T-cell (primary cell): ENCODE results near the gene CFAP410. TPM values are rescaled to one million over a fixed set of nuclear protein-coding genes. Genes with fewer than 3 reads are reported as not detected.

Experiments used
- ATAC-seq, 4 experiments: fragments of 200-7000 bp in 3 of 4; fragments of 150-1000 bp in 1 of 4; cut with Tn5 transposase; replicated peaks in 1 of 4; 1 replicate in 3 of 4; 2 replicates in 1 of 4; pipeline ENCODE4 v1.10.0; 2021; ENCODE audit warnings: moderate library complexity in 3 of 4, mild to moderate bottlenecking in 2 of 4, moderate number of reproducible peaks in 1 of 4
- CTCF ChIA-PET, 2 donors: fragments of 300-600 bp; sonication (Branson Sonifier 250); formaldehyde crosslinking; loops; one replicate each; lab custom pipeline; 2022; ENCODE audit warnings: antibody characterized with exemption in 2 of 2; lab: Charles Lee
- POLR2A ChIA-PET, 2 donors: fragments of 300-600 bp; sonication (Branson Sonifier 250); formaldehyde crosslinking; loops; one replicate each; lab custom pipeline; 2022; ENCODE audit warnings: antibody characterized with exemption in 2 of 2; lab: Charles Lee
- DNase-seq, 35 experiments: peaks; one replicate each; pipeline versions ENCODE4 v3.0.0 to v3.0.0-alpha.2; 2013 to 2023
- H3K27ac ChIP-seq: one replicate; pipeline ENCODE4 v1.5.1; 2013; ENCODE audit warnings: low read length
- H3K27me3 ChIP-seq, 2 experiments: replicated peaks in 1 of 2; 1 replicate in 1 of 2; 2 replicates in 1 of 2; pipeline versions ENCODE4 v1.6.1 to v1.7.0; 2013; ENCODE audit warnings: low read length in 1 of 2, mixed read lengths in 1 of 2; ENCODE audit not compliant: control insufficient read depth in 2 of 2, insufficient read depth in 2 of 2; ENCODE audit errors: extremely low read depth in 1 of 2
- H3K36me3 ChIP-seq, 2 donors: 1 replicate in 1 of 2; 2 replicates in 1 of 2; pipeline versions ENCODE4 v1.6.1 to v1.7.0; 2013; ENCODE audit warnings: low read length in 1 of 2; ENCODE audit not compliant: control insufficient read depth in 2 of 2, insufficient read depth in 1 of 2; ENCODE audit errors: extremely low read depth in 1 of 2
- H3K4me1 ChIP-seq, 2 experiments: 1 replicate in 1 of 2; 2 replicates in 1 of 2; pipeline versions ENCODE4 v1.6.1 to v1.7.0; 2013; ENCODE audit warnings: low read length in 2 of 2, mixed read lengths in 1 of 2; ENCODE audit not compliant: insufficient read depth in 2 of 2, control insufficient read depth in 1 of 2; ENCODE audit errors: extremely low read depth in 1 of 2
- H3K4me3 ChIP-seq, 2 donors: 1 replicate in 1 of 2; 2 replicates in 1 of 2; pipeline versions ENCODE4 v1.5.1 to v1.7.0; 2013; ENCODE audit warnings: mild to moderate bottlenecking in 2 of 2, low read length in 1 of 2, moderate library complexity in 1 of 2; ENCODE audit not compliant: control insufficient read depth in 1 of 2; ENCODE audit errors: extremely low read depth in 1 of 2
- H3K9me3 ChIP-seq: 2 replicates; pipeline ENCODE4 v1.7.0; 2013
- H3K27ac Mint-ChIP-seq, 2 donors: one replicate each; pipeline ENCODE4 v1.8.0; 2020 to 2021; ENCODE audit warnings: mild to moderate bottlenecking in 2 of 2, mixed read lengths in 2 of 2
- H3K27me3 Mint-ChIP-seq, 2 donors: one replicate each; pipeline ENCODE4 v1.8.0; 2021 to 2022; ENCODE audit warnings: mixed read lengths in 2 of 2
- H3K36me3 Mint-ChIP-seq: one replicate; pipeline ENCODE4 v1.8.0; 2021; ENCODE audit warnings: mixed read lengths
- H3K4me1 Mint-ChIP-seq, 3 donors: one replicate each; pipeline ENCODE4 v1.8.0; 2020 to 2022; ENCODE audit warnings: mixed read lengths in 3 of 3, mild to moderate bottlenecking in 1 of 3
- H3K4me3 Mint-ChIP-seq, 3 donors: one replicate each; pipeline ENCODE4 v1.8.0; 2020 to 2022; ENCODE audit warnings: mild to moderate bottlenecking in 3 of 3, mixed read lengths in 3 of 3, moderate library complexity in 3 of 3
- H3K9me3 Mint-ChIP-seq, 3 donors: one replicate each; pipeline ENCODE4 v1.8.0; 2020 to 2022; ENCODE audit warnings: mixed read lengths in 3 of 3
- WGBS: methylation state at CpG from one replicate; pipeline ENCODE4 v1.1.5; 2013; ENCODE audit warnings: missing lambda C conversion rate; ENCODE audit not compliant: insufficient coverage; 5-methylcytosine and 5-hydroxymethylcytosine counted together
- total RNA-seq, 35 experiments: library from RNA in 6 of 35; stranded (reverse) in 6 of 35; fragments of 120-200 nt in 1 of 35; gene quantifications; one replicate each; pipeline versions ENCODE4 v1.2.1 to v1.2.4 and lab custom pipeline; 2013 to 2026

The CFAP410 gene
- total RNA-seq, 5 donors from 2014 or later (not counting 1 experiment from before 2014, with no cell fraction given) = 58.8 to 72.1 (median 60.8) TPM

GRCh38 chr21:44299458-44300261 lies 39.5 kb downstream of the CFAP410 start, which contains the start of gene PFKL:
PFKL (plus strand) TSS chr21:44300053; CDS start chr21:44300106, 53 bp downstream.
- ChIA-PET CTCF (no interaction called here), POLR2A (no interaction called here)
- Histone ChIP-seq H3K36me3 (no peaks in the 10 kb centered on the region), H3K27me3 (no peaks in the 10 kb centered on the region), H3K4me3 (peak within 1 kb of the TSS; percentile 55 to 74), H3K9me3 (no peaks in the 10 kb centered on the region), H3K4me1 (peaks cover 15 to 84% of the 10 kb centered on the region in 2 experiments), H3K27ac (peak within 1 kb of the TSS; percentile 55)
- Mint-ChIP-seq H3K36me3 (no peaks in the 10 kb centered on the region), H3K4me1 (peaks cover 57 to 66% (median 58%) of the 10 kb centered on the region in 3 donors), H3K4me3 (peak within 1 kb of the TSS; percentile 83 to 90 (median 85)), H3K27ac (peak within 1 kb of the TSS; percentile 92 to 94), H3K27me3 (no peaks in the 10 kb centered on the region), H3K9me3 (no peaks in the 10 kb centered on the region)
- DNase-seq (peak in 30 of 35 experiments; percentile 10 to 64 (median 36)), ATAC-seq (peak; percentile 68 to 80 (median 76))
- under 1% methylated on average over 78 of the region's 94 CpGs for WGBS

GRCh38 chr21:44299085-44299457 lies 40.1 kb downstream of the CFAP410 start:
- no peaks in the 10 kb centered on the region for H3K27me3 Mint-ChIP-seq
- H3K4me3 ChIP-seq = peak overlapping the region; percentile 43 to 74
- peak in 1 of 4 experiments; percentile 1 for ATAC-seq

GRCh38 chr21:44298301-44298700 lies 40.9 kb downstream of the CFAP410 start:
- Histone ChIP-seq H3K4me1 (peaks cover 11 to 84% of the 10 kb centered on the region in 2 experiments), H3K9me3 (no peaks in the 10 kb centered on the region), H3K27ac (peak overlapping the region; percentile 44), H3K27me3 (no peaks in the 10 kb centered on the region), H3K4me3 (no peak overlapping the region), H3K36me3 (no peaks in the 10 kb centered on the region)
- Mint-ChIP-seq H3K4me3 (peak overlapping the region; percentile 31 to 81 (median 51)), H3K9me3 (no peaks in the 10 kb centered on the region), H3K27me3 (no peaks in the 10 kb centered on the region), H3K4me1 (peaks cover 52 to 62% (median 53%) of the 10 kb centered on the region in 3 donors), H3K36me3 (no peaks in the 10 kb centered on the region), H3K27ac (peak overlapping the region; percentile 67 to 74)
- 100% methylated on average over 1 of the region's 2 CpGs for WGBS
- DNase-seq (peak in 1 of 35 experiments; percentile 41), ATAC-seq (no peak)
- POLR2A ChIA-PET = no interaction called here
- CTCF ChIA-PET = interaction anchor here (0.7 kb wide), 3 partner anchors 10 to 220 kb away, joined by 3 read pairs; no protein-coding TSS in a partner anchor

More at GRCh38 chr21:44299085-44299457, 40.1 kb downstream of the CFAP410 start:
- peak overlapping the region; percentile 92 to 94 for H3K27ac Mint-ChIP-seq
- Histone ChIP-seq H3K27ac (peak overlapping the region; percentile 55), H3K27me3 (no peaks in the 10 kb centered on the region), H3K36me3 (no peaks in the 10 kb centered on the region), H3K4me1 (peaks cover 15 to 84% of the 10 kb centered on the region in 2 experiments), H3K9me3 (no peaks in the 10 kb centered on the region)
- peak in 1 of 35 experiments; percentile 16 for DNase-seq
- no peaks in the 10 kb centered on the region for H3K36me3 Mint-ChIP-seq
- POLR2A ChIA-PET = no interaction called here
- H3K9me3 Mint-ChIP-seq = no peaks in the 10 kb centered on the region
- H3K4me1 Mint-ChIP-seq = peaks cover 56 to 68% (median 60%) of the 10 kb centered on the region in 3 donors
- CTCF ChIA-PET = no interaction called here
- H3K4me3 Mint-ChIP-seq = peak overlapping the region; percentile 81 to 90 (median 85)
- WGBS = no CpG with 5 or more reads among the region's 10 CpGs

GRCh38 chr21:44297525-44298290 lies 41.5 kb downstream of the CFAP410 start:
- Histone ChIP-seq H3K4me3 (no peak overlapping the region), H3K27me3 (no peaks in the 10 kb centered on the region), H3K4me1 (peaks cover 11 to 84% of the 10 kb centered on the region in 2 experiments), H3K27ac (peak overlapping the region; percentile 44), H3K9me3 (no peaks in the 10 kb centered on the region), H3K36me3 (no peaks in the 10 kb centered on the region)
- Mint-ChIP-seq H3K27ac (peak overlapping the region; percentile 67 to 74), H3K4me3 (peak overlapping the region; percentile 31 to 81 (median 51)), H3K36me3 (no peaks in the 10 kb centered on the region), H3K4me1 (peaks cover 46 to 56% (median 48%) of the 10 kb centered on the region in 3 donors), H3K9me3 (no peaks in the 10 kb centered on the region), H3K27me3 (no peaks in the 10 kb centered on the region)
- ChIA-PET POLR2A (no interaction called here), CTCF (interaction anchor here (0.7 kb wide), 3 partner anchors 11 to 220 kb away, joined by 3 read pairs; no protein-coding TSS in a partner anchor)
- ATAC-seq (peak; percentile 24 to 59 (median 28)), DNase-seq (peak; percentile 40 to 86 (median 63))
- WGBS = 29% methylated on average over 14 of the region's 22 CpGs

GRCh38 chr21:44296916-44297315 lies 42.3 kb downstream of the CFAP410 start:
- ChIA-PET CTCF (no interaction called here), POLR2A (no interaction called here)
- Histone ChIP-seq H3K27me3 (peaks cover 0 to 5% of the 10 kb centered on the region in 2 experiments), H3K4me1 (peaks cover 7 to 84% of the 10 kb centered on the region in 2 experiments), H3K36me3 (no peaks in the 10 kb centered on the region), H3K9me3 (no peaks in the 10 kb centered on the region), H3K27ac (no peak overlapping the region), H3K4me3 (no peak overlapping the region)
- WGBS = 86% methylated on average over 13 of the region's 13 CpGs
- no peak overlapping the region for H3K4me3 Mint-ChIP-seq
- no peaks in the 10 kb centered on the region for H3K9me3 Mint-ChIP-seq
- no peaks in the 10 kb centered on the region for H3K27me3 Mint-ChIP-seq
- peaks cover 38 to 51% (median 42%) of the 10 kb centered on the region in 3 donors for H3K4me1 Mint-ChIP-seq
- no peaks in the 10 kb centered on the region for H3K36me3 Mint-ChIP-seq
- H3K27ac Mint-ChIP-seq = no peak overlapping the region
- DNase-seq (no peak), ATAC-seq (no peak)

- Mint-ChIP-seq H3K36me3 (no peaks in the 10 kb centered on the region), H3K4me1 (peaks cover 30 to 43% (median 34%) of the 10 kb centered on the region in 3 donors), H3K4me3 (no peak overlapping the region), H3K27ac (no peak overlapping the region), H3K27me3 (no peaks in the 10 kb centered on the region), H3K9me3 (no peaks in the 10 kb centered on the region)
- ATAC-seq (no peak), DNase-seq (no peak)
- no peak overlapping the region for H3K4me3 ChIP-seq
- WGBS = 74% methylated on average over 8 of the region's 12 CpGs
- H3K36me3 ChIP-seq = no peaks in the 10 kb centered on the region
- no peaks in the 10 kb centered on the region for H3K9me3 ChIP-seq
- no peak overlapping the region for H3K27ac ChIP-seq
- CTCF ChIA-PET = no interaction called here
- POLR2A ChIA-PET = no interaction called here
- H3K4me1 ChIP-seq = peaks cover 7 to 78% of the 10 kb centered on the region in 2 experiments
- H3K27me3 ChIP-seq = peaks cover 0 to 7% of the 10 kb centered on the region in 2 experiments
Observed at GRCh38 chr21:44296103-44296519, 43.1 kb downstream of the CFAP410 start.
